GM19328 (cell line): Measurements from ENCODE around the gene RNU1-3.
A peak's percentile ranks its signal among the peaks of the same experiment; 100 is the strongest.
"Not testable (repeated sequence)": the region's sequence is repeated elsewhere in the genome, so short reads cannot be mapped to it uniquely, and the experiment has no call there.

Source experiments
- ATAC-seq: cut with Tn5 transposase; IDR thresholded peaks from one replicate; pipeline ENCODE4 v1.9.1; 2021; ENCODE audit warnings: mild to moderate bottlenecking, moderate library complexity; ENCODE audit not compliant: unreplicated experiment

RNU1-3 gene

DNA sequence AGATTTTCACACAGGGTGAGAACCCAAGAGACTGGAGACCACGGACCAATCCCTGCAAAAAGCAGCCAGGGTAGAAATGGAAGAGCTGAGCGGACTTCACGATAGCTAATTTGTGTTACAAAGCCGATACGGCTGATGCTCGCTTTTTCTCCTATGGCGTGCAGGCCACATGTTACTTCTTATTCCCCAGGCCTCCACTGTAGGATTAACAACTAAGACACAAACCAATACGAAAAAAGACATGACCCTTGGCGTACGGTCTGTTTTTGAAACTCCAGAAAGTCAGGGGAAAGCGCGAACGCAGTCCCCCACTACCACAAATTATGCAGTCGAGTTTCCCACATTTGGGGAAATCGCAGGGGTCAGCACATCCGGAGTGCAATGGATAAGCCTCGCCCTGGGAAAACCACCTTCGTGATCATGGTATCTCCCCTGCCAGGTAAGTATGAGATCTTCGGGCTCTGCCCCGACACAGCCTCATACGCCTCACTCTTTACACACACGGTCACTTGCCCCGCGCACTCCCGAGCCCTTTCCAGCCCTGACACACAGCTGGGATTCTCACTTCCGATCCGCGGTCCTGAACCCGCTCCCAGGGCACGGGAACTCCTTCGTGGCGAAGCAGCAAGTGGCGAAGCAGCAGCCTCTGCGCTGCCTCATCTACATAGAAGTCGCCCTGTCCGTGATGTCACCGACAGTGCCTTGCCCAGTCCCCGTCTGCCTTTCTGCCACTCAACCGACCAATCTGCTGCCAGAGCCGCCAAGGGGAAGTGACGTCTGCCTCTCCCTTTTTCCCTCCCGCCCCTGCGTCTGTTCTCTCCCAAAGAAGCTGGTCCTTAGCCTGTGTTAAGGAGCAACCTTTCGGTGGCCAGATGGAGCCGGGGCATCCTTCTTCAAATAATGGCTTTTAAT, at the start of gene RNU1-3:
RNU1-3 (minus strand) TSS at position 447 of the 912 bp plus-strand sequence.
- peak; percentile 87 for ATAC-seq

DNA sequence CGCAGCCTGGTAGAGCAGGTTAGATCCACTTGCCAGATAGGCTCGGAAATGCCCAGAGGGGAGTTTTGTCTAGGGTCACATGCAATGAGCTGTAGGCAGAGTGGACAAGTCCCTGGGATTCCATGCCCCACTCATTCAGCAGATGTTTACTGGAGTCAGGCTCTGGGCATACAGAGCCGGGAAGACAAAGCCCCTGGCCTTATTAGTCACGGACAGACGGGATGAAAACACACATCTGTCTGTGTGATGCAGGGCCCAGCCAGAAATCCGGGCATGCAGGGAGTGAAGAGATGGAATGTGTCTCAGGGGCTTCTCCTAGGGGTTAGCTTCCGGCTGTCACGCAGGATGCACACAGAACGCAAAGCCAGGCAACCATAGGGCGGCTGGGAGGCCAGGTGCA, 46.7 kb upstream of the RNU1-3 start:
- ATAC-seq: not testable (repeated sequence)

DNA sequence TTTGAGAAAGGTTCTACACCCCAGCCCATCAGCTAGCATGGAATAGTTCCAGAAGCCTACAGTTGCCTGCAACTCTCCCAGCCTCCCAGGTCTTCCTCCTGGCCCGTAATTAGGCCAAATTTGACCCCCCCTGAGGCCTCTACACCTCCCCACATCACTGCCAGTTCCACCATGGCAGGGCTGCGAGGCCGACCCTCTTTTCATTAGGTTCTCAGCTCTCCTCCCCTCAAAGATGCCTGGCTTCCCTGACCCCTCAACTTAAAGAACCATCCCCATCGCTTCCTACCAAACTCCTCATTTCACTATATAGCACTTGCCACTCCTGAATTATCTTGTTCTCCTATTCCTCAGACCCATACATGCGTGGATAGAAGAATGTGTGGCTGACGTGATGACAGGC, 46.2 kb upstream of the RNU1-3 start:
- not testable (repeated sequence) for ATAC-seq

DNA sequence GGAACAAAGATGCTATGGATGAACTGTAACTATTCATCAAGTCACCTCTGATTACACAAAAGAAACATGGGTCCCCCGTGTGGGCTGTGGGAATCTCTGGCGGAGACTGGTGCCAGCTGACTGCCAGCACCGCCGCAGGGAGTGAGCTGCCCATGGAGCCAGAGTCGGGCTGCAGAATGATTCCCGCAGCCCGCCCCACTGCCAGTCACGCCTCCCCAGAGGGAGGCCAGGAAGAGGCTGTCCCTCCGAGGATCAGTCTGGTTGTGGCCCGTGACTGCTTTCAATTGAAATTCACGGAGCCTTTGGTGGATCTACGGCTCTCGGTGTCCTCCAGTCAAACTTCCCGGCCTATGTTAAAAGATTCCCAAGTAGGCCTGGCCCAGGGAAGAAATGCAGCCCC, 45.8 kb upstream of the RNU1-3 start:
- not testable (repeated sequence) for ATAC-seq

DNA sequence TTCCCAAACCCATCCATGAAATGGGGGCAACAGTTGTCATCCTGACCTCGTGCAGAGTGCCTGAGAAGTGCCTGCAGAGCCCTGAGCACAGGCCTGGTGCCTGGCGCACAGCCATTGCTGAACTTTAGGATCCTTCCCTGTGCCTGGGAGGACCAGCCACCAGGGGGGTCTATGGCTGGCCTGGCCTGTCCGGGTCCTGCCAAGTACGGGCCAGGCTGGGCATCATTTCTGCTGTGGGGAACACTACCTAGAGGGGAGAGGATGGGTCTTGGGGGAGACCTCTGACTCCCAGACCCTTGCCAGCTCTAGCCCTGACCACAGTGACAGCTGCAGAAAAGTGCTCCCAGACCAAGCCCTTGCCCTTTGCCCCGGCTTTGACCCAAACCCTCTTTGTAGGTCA, 45.4 kb upstream of the RNU1-3 start:
- not testable (repeated sequence) for ATAC-seq

DNA sequence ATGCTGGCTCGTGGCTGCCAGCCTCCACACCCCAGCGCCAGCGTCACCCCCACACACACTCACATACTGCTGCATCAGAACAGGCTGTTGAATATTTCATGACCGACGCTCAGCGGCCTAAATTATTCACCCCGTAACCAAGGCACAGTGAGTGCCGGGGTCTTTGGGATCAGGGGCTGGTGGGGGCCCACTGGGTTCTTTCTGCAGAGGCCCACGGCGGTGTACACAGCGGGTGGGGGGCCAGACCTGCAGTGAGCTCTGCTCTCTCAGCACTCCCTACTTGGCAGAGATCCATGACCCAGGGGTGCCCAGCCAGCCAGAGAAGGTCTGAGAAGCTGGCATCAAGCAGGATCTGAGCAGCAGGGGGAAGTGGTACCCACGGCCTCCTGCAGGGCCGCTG, 43.9 kb upstream of the RNU1-3 start:
- not testable (repeated sequence) for ATAC-seq

DNA sequence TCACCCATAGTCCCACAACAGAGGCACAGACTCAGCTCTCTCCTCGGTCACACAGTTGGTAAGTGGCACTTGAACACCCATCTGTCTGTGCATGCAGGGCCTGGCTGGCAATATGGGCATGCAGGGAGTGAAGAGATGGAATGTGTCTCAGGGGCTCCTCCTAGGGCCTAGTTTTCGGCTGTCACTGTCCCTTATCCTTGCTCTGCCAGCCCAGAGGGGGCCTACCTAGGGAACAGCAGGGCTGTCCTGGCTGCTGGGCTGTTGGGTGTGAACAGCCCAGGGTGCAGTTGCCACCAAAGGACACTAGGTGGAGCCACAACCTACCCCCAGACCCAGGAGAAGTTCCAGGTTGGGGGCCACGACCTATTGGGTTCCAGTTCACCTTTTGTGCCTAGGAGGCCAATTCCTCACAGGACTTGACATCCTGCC, 42.9 kb upstream of the RNU1-3 start:
- not testable (repeated sequence) for ATAC-seq

DNA sequence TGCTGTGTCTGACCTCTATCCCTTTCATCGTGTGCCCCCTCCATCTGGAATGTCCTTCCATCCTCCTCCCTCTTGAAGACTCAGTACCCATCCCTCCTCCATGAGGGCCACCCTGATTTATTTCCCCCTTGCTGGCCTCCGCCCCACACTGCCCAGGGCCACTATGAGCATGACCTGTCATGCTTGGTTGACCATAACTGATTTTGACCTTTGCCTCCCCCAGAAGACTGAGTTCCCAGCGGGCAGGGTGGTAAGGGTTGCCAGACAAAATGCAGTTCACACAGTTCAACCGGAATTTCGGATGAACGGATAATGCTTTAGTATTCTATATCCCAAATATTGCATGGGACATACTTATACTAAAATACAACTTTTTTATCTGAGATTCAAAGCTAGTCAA, 42.0 kb upstream of the RNU1-3 start:
- not testable (repeated sequence) for ATAC-seq

DNA sequence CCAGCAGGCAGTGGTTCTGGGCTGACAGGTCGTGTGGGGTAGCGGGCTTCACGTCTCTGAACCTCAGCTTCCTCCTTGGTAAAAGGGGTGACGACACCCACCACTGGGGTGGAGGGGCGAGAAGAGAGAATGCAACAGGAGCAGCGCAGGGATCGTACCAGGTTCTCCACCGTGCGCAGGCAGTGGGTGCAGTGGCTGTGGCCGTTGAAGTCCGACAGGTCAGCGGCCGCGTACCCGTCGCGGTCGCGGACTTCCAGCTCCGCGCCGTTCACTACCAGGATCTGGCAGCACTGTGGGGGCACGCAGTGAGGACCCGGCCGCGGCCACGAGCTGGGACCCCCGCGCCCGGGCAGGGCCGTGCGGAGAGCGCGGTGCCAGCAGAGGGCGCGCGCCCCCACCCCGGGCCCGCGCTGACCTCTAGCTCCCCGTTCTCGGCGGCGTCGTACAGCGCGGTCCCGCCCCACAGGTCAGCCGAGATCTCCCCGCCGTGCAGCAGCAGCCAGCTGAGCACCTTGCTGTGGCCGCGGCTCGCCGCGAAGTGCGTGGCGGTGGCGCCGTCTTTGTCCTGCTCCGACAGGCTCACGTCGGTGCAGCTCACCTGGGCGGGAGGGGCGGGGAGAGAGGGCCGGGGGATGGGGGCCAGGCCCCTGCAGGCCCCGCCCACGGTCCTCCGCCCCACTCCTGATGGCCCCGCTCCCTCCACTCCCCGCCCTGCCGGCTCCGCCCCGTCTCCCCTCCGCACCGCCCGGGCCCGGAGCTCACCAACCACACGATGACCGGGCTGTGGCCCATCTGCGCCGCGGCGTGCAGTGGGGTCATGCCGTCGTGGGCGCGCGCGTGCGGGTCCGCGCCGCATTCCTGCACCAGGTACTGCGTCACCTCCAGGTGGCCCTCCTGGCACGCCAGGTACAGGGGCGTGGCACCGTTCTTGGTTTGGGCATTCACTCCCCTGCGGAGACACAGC, 40.7 kb upstream of the RNU1-3 start:
- not testable (repeated sequence) for ATAC-seq

DNA sequence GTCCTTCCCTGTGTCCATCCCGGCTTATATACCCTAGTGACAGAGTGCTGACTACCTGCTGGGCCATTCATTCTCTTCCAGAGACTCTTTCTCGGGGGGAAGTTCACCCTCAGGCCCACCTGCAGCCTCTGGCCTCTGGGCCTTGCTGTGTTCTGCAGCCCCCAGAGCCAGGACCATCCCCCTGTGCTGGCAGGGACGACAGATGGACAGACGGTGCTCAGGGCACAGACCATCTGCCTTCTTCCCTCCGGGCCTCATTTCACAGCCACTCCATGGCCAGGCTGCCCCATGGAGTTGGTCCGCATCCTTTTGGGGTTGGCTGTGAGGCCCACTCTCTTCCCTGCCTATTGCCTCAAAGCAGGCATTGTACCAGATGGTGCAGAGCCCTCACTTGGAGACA, 39.6 kb upstream of the RNU1-3 start:
- not testable (repeated sequence) for ATAC-seq

DNA sequence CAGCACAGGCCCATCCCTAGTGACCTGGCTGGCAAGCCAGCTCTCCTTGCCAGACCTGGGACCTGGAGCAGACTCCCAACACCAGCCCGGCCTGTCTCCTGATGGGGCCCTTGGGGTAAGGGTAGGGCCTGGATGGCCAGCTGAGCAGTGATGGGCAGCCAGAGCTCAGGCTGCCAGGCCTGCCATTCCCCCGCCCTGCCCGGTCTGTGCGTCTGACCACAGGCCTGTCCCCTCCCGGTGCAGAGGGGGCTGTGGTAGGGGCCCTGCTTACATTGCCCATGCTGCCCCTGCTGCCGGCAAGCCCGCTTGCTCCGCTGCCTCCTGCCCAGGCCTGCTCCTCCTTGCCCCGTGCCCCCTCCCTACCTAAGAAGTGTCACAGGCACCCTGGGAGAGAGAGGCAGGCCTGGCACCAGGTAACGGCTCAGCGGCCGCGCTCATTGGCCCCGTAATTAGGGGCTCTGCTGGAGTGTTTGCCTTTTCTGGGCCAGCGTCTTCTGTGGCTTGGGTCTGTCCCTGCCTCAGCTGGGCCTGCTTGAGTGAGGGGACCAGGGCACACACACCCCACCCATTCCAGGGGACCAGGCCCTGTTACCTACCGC, 37.9 kb upstream of the RNU1-3 start:
- not testable (repeated sequence) for ATAC-seq

DNA sequence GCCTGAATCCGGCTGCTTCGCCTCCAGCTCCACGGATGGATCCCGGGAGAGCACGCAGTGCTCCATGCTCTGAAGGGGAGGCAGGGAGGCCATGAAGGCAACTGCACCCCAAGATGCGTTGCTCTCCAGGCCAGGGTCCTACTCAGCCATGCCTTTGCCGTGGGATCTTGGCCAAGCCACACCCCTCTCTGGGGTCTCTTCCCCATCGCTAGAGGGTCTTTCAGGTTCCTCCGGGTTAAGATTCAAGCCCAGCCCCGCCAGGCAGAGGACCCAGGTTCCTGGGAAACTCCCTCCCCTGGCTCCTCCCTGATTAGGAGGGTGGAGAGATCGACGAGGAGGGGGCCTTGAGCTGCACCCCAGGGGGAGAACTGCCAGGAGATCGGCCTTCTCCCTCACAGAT, 37.3 kb upstream of the RNU1-3 start:
- ATAC-seq: not testable (repeated sequence)

DNA sequence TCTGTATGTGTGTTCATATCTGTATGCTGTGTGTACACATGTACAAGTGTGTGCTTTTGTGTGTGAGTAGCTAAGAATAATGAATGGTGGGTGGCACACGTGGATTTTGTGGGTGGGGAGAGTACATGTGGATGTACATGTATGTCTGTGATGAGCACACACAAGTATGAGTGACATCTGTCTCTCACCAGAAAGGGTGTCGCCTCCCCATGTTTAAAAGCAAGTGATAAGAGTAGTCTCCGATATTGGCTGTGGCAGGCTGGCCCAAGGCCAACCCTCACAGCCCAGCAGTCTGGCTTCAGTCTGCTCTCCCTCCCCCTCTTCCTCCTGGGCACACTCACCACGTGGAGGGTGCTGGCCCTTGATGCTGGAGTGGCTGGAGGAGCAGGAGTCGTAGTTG, 36.9 kb upstream of the RNU1-3 start:
- ATAC-seq: not testable (repeated sequence)

DNA sequence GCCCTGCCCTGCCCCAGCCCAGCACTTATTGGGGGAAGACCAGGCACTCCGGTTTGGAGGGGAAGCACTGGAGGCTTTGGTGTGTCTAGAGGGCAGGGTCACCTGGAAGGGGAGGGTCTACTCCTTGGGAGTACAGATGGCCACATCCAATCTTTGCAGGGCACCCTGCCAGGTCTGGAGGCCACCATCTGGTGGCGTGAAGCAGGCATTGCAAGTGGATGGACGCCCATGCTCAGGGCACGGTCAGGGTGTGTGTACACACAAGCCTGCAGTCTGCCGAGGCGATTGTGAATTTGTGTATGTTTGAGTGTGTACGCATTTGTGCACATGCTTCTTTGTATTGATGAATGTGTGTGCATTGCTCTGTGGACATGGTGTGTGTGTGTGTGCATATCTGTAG, 36.4 kb upstream of the RNU1-3 start:
- ATAC-seq: not testable (repeated sequence)

DNA sequence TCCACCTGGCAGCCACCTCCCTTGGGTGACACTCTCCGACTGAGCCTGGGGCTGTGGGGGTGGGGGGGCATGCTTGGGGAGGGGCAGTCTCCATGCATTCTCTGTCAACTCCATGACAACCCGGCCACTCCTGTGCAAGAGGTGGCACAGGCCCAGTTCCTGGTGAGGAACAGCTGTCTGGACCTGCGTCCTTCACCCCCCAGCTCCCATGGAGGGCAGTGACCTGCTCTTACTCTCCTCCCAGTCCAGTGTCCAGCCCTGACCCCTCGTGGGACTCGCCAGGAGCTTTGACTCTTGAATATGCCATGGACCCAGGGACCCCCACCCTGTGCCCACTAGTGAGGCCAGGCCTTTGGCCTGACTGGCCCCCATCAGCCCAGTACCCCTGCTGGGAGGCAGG, 35.5 kb upstream of the RNU1-3 start:
- not testable (repeated sequence) for ATAC-seq

DNA sequence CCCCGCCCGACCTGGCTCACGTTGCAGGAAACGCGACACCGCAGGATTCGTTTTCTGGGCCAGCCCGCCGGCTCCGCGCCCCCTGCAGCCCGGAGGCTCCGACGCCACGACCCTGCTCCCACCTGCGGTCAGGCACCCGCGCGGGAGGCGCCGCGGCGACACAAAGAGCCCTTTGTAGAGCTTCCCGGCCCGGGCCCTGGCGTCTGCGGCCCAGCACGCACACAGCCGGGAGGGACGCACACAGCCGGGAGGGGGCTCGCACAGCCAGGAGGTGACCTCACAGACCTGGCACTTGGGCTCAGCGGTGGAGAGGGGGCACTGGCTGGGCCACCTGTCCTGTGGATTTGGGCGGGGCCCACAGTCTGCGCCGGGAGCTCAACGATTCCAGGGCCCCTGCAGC, 34.4 kb upstream of the RNU1-3 start:
- ATAC-seq: not testable (repeated sequence)

DNA sequence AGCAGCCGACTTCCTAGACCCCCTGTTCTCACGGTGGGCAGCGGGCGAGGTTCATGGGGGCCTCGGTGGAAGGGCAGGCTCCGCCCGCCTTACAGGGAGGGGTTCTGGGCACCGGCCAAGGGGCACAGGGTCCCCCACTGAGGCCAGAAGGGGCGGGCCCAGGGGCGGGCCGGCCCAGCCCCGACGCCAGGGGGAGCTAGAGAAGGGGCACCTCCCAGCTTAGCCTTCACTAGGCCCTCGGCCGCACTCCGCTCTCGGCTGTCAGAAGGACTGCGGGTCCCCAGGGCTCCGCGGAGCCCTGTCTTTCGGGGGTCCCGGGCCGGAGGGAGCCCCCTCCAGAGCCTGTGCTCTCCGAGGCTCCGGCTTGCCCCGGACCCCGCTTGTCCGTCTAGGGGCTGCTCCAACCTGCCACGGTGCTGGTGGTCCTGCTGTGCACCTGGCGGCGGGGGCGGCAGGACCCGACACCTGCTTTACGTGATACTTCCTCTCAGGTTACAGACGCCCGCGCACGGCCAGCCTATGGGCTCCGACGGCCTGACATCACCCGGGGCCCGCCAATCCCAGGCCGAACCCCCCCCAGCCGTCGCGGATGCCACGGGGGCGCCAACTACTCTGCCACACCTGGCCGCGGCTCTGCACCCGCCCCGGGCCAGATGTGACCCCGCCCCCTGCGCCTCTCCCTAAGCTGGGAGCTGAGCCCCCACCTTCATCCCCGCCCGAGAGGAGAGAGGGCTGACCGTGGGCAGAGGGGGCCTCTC, 33.6 kb upstream of the RNU1-3 start:
- ATAC-seq: not testable (repeated sequence)

DNA sequence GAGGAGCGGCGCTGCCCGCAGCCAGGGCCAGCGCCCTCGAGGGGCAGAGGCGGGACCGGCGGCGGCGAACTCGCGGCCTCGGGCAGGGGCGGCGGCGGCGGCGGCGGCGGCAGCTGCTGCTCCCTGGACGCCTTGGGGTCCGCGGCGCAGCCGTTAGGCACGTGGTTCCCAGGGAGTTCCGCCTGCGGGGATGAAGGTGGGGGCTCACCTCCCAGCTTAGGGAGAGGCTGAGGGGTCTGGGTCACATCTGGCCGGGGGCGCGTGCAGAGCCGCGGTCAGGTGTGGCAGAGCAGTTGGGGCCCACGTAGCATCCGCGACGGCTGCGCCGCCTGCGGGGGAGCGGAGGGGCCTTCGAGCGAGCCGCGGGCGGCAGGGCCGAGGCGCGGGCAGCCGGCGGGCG, 32.7 kb upstream of the RNU1-3 start:
- ATAC-seq: not testable (repeated sequence)

DNA sequence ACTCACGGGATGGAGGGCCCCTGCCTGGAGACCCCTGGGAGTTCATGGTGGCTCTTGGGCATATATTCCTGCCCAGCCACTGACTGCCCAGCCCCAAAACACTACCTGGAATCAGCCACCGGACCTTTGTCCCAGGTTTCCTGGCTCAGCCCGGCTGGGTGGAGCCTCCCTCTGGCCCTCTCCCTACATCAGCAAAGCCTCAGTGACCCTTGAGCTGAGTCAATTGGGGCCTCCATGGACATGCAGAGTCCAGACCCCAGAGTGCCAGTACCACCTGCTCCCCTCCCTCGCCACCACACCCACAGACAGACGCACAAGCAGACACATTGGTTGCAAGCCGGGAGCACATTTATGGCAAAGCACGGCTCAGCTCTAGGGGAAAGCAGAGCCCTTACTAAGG, 30.4 kb upstream of the RNU1-3 start:
- ATAC-seq: not testable (repeated sequence)

DNA sequence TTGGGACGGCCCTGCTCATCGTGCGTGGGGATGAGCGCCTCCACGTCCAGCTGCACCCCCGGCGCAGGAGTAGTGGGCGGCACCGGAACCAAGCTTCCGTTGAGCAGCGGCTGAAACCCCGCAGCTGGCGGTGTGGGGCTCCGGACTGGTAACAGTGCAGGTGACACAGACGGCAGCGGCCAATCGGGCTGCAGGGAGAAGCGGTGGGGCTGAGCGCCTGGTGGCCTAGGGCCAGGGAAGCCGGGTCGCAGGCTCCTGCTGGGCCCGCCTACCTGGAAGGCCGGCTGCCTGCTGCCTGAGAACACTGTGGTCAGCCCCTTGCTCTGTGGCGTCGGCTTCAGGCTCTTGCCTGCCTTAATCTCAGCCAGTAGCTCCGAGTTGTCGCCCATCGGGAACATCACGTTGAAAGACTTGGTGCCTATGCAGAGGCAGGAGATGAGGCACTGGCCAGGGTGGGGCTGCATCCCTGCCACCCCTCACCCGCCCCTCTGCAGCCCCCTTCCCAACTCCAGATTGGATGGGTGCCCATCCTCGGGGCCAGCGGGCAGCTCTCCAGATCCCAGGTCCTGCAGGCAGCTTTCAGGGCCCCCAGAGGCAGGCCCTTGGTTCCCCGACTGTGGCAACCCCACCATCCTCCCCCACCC, 29.9 kb upstream of the RNU1-3 start:
- not testable (repeated sequence) for ATAC-seq
